ENCODE data around the gene ARMC9. TPM values are rescaled to one million over a fixed set of nuclear protein-coding genes. Genes with fewer than 3 reads are reported as not detected.

Gene ARMC9
- total and polyA plus RNA-seq, 2 donors (not counting 3 experiments of a cell fraction or from before 2014, with no cell fraction given): 16.4 to 24.2 TPM

DNA sequence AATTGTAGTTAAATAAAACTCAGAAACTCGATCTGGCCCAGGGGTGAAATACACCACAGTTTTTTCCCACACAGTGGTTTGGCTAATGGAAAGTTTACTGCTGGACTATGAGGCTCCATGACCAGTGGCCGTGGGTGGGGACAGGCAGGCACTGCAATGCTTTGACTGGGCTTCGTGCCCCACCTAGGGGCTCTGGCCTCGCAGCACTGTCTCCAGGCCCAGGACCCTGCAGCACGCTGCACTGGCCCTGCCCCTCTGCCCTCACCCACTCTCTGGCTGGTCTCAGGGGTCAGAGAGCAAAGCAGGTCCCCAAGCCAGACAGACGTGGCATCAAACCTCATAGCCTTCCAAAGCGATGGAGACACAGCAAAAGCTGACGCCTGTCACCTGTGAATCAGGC, 183.7 kb downstream of the ARMC9 start:
- TF ChIP-seq POLR2AphosphoS5 (IDR thresholded peaks at IDR 0.05; ENCODE audit: insufficient read depth, low read depth, low read length): no peak
- no peak for TF ChIP-seq POLR2A (IDR thresholded peaks at IDR 0.05; ENCODE audit: low read depth, low read length)
- no peak for TF ChIP-seq EZH2 (IDR thresholded peaks at IDR 0.05; ENCODE audit: borderline replicate concordance, low read depth, low read length, severe bottlenecking)
- TF ChIP-seq, protein P1, sequence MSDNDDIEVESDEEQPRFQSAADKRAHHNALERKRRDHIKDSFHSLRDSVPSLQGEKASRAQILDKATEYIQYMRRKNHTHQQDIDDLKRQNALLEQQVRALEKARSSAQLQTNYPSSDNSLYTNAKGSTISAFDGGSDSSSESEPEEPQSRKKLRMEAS (IDR thresholded peaks at IDR 0.05; ENCODE audit: insufficient read depth, insufficient read length): no peak
- TF ChIP-seq, protein P2, sequence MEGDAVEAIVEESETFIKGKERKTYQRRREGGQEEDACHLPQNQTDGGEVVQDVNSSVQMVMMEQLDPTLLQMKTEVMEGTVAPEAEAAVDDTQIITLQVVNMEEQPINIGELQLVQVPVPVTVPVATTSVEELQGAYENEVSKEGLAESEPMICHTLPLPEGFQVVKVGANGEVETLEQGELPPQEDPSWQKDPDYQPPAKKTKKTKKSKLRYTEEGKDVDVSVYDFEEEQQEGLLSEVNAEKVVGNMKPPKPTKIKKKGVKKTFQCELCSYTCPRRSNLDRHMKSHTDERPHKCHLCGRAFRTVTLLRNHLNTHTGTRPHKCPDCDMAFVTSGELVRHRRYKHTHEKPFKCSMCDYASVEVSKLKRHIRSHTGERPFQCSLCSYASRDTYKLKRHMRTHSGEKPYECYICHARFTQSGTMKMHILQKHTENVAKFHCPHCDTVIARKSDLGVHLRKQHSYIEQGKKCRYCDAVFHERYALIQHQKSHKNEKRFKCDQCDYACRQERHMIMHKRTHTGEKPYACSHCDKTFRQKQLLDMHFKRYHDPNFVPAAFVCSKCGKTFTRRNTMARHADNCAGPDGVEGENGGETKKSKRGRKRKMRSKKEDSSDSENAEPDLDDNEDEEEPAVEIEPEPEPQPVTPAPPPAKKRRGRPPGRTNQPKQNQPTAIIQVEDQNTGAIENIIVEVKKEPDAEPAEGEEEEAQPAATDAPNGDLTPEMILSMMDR (IDR thresholded peaks at IDR 0.05; ENCODE audit: extremely low read depth in 1 of 2, insufficient read depth in 1 of 2, low read depth in 1 of 2, low read length in 2 of 2): no peak
- no peak for TF ChIP-seq FOS (IDR thresholded peaks at IDR 0.05; ENCODE audit: borderline replicate concordance, insufficient read depth, low read length)
- no peak for TF ChIP-seq MYC (IDR thresholded peaks at IDR 0.05; ENCODE audit: low read depth, low read length)
- no peak for TF ChIP-seq GATA2 (IDR thresholded peaks at IDR 0.05; ENCODE audit: insufficient read depth, insufficient read length, low read depth, low read length)
- TF ChIP-seq JUN (IDR thresholded peaks at IDR 0.05; ENCODE audit: borderline replicate concordance, insufficient read depth, insufficient read length, low read depth): no peak
- no peak overlapping the region for H3K4me2 ChIP-seq (ENCODE audit: insufficient read depth, low read length)
- H3K9ac ChIP-seq (replicated peaks; ENCODE audit: extremely low read depth, insufficient read depth, low read length): no peak overlapping the region
- FAIRE-seq: no peak
- BruUV-seq (replicated peaks): no TSS peak
- no peak for DNase-seq (ENCODE audit: low read depth, low spot score)
- H3K9me3 ChIP-seq (replicated peaks; ENCODE audit: control insufficient read depth, insufficient read depth, low read length): no peaks in the 10 kb centered on the region
- no peaks in the 10 kb centered on the region for H3K27me3 ChIP-seq (ENCODE audit: control insufficient read depth in 2 of 2, insufficient read depth in 2 of 2, low read length in 2 of 2)
- dilution Hi-C loops (cut with MboI; ENCODE audit: extremely low pct_ligation_motif_present, low sequenced_read_pairs) (no loop called here), intact Hi-C loops (cut with micrococcal nuclease) (no loop called here)
- ChIA-PET CTCF (no interaction called here), POLR2A (interaction anchor here (0.6 kb wide), 1 partner anchor 52 kb away, joined by 4 read pairs; no protein-coding TSS in a partner anchor)
- no peaks in the 10 kb centered on the region for H3K36me3 ChIP-seq (ENCODE audit: control insufficient read depth in 2 of 2, extremely low read depth in 1 of 2, insufficient read depth in 2 of 2, low read length in 2 of 2)
- no peak overlapping the region for H2AFZ ChIP-seq (ENCODE audit: low read depth, low read length)
- no peak overlapping the region for H3K4me3 ChIP-seq (replicated peaks in 1 of 3; ENCODE audit: insufficient read depth in 1 of 3, low read depth in 1 of 3, low read length in 3 of 3)
- no peaks in the 10 kb centered on the region for H3K9me1 ChIP-seq (replicated peaks; ENCODE audit: control insufficient read depth, extremely low read depth, insufficient read depth, low read length)
- H4K20me1 ChIP-seq (replicated peaks; ENCODE audit: control insufficient read depth, extremely low read depth, insufficient read depth, low read length): no peaks in the 10 kb centered on the region
- H3K27ac ChIP-seq (ENCODE audit: insufficient read depth, low read depth, low read length): no peak overlapping the region
- no peaks in the 10 kb centered on the region for H3K4me1 ChIP-seq (ENCODE audit: control insufficient read depth, extremely low read depth, insufficient read depth, low read length)
- no peaks in the 10 kb centered on the region for H3K79me2 ChIP-seq (ENCODE audit: control insufficient read depth, insufficient read depth, low read length)

Measured in endothelial cell of umbilical vein (primary cell).